Measurements from ENCODE around the gene TPRN.
A peak's percentile ranks its signal among the peaks of the same experiment; 100 is the strongest.

The TPRN gene

DNA sequence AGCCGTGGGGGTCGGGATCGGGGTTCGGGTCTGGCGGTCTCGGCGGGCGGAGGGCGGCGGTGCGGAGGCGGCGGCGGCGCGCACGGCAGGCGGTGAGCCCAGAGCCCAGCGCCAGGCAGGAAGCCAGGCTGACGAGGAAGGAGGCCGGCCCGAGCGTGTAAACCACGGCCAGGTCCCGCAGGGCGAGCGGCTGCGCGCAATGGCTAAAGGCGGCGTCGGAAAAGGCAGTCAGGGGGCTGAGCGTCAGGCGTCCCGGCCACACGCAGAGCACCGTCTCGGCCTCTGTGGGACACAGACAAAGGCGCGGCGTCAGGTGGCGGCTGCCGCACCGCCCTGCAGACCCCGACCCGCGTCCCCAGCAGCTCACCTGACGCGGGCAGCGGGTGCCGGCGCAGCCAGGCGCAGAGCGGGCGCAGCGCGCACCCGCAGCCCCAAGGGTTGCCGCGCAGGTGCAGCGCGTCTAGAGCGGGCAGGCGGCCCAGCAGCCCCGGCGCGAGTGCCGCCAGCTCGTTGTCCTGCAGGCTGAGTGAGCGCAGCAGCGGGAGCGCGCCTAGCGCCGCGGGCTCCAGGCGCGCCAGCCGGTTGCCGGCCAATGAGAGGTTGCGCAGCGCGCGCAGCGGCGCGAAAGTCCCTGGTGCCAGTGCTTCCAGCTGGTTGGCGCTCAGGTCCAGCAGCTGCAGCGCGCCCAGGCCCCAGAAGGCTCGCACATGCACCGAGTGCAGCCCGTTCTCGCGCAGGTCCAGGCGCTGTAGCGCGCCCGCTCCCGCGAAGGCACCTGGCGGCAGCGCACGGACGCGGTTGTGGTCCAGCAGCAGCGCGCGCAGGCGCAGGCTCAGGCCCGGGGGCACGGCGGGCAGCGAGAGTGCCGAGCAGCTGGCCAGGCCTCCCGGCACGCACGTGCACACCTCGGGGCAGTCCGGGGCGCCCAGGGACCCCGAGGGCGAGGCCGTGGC, 31.4 kb downstream of the TPRN start:
- ATAC-seq: peak; percentile 19
- Mint-ChIP-seq H3K4me3 (peak overlapping the region; percentile 72 to 77), H3K4me1 (peaks cover 17% of the 10 kb centered on the region), H3K27ac (no peak overlapping the region), H3K27me3 (peaks cover 84% of the 10 kb centered on the region), H3K9me3 (no peaks in the 10 kb centered on the region)
- DNase-seq: no peak

DNA sequence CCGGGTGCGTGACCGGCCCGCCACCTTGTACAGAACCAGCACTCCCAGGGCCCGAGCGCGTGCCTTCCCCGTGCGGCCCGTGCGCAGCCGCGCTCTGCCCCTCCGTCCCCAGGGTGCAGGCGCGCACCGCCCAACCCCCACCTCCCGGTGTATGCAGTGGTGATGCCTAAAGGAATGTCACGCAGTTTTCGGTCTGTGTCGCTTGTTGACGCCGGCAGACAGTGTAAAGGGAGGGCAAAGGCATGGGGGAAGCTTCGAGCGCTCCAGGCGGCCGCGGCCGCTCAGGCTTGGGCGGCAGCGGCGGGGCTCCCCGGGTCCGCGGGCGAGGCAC, 32.0 kb downstream of the TPRN start:
- H3K4me1 Mint-ChIP-seq: peaks cover 13% of the 10 kb centered on the region
- no peak overlapping the region for H3K27ac Mint-ChIP-seq
- peaks cover 85% of the 10 kb centered on the region for H3K27me3 Mint-ChIP-seq
- ATAC-seq: peak; percentile 24
- H3K9me3 Mint-ChIP-seq: no peaks in the 10 kb centered on the region
- peak overlapping the region in 1 of 2 donors; percentile 62 for H3K4me3 Mint-ChIP-seq
- DNase-seq: no peak

DNA sequence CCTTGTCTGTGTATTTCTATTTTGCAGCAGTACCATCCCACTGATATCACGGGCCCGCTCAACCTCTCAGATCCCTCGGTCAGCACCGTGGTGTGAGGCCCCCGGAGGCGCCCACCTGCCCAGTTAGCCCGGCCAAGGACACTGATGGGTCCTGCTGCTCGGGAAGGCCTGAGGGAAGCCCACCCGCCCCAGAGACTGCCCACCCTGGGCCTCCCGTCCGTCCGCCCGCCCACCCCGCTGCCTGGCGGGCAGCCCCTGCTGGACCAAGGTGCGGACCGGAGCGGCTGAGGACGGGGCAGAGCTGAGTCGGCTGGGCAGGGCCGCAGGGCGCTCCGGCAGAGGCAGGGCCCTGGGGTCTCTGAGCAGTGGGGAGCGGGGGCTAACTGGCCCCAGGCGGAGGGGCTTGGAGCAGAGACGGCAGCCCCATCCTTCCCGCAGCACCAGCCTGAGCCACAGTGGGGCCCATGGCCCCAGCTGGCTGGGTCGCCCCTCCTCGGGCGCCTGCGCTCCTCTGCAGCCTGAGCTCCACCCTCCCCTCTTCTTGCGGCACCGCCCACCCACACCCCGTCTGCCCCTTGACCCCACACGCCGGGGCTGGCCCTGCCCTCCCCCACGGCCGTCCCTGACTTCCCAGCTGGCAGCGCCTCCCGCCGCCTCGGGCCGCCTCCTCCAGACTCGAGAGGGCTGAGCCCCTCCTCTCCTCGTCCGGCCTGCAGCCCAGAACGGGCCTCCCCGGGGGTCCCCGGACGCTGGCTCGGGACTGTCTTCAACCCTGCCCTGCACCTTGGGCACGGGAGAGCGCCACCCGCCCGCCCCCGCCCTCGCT, 32.6 kb downstream of the TPRN start:
- peaks cover 7% of the 10 kb centered on the region for H3K4me1 Mint-ChIP-seq
- H3K27me3 Mint-ChIP-seq: peaks cover 85% of the 10 kb centered on the region
- DNase-seq (no peak), ATAC-seq (peak; percentile 7)
- H3K27ac Mint-ChIP-seq: no peak overlapping the region
- peak overlapping the region in 1 of 2 donors; percentile 31 for H3K4me3 Mint-ChIP-seq
- H3K9me3 Mint-ChIP-seq: no peaks in the 10 kb centered on the region

DNA sequence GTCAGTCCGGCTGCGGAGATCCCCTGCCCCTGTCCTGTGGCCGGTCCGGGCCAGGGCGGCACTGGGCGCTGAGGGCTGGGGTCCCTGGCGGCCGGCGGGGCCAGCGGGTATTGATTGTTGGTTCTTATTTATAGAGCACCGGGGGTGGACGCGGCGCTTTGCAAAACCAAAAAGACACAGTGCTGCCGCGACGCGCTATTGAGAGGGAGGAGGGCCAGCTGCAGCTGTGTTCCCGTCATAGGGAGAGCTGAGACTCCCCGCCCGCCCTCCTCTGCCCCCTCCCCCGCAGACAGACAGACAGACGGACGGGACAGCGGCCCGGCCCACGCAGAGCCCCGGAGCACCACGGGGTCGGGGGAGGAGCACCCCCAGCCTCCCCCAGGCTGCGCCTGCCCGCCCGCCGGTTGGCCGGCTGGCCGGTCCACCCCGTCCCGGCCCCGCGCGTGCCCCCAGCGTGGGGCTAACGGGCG, 33.2 kb downstream of the TPRN start:
- no peak for DNase-seq
- no peak for ATAC-seq

DNA sequence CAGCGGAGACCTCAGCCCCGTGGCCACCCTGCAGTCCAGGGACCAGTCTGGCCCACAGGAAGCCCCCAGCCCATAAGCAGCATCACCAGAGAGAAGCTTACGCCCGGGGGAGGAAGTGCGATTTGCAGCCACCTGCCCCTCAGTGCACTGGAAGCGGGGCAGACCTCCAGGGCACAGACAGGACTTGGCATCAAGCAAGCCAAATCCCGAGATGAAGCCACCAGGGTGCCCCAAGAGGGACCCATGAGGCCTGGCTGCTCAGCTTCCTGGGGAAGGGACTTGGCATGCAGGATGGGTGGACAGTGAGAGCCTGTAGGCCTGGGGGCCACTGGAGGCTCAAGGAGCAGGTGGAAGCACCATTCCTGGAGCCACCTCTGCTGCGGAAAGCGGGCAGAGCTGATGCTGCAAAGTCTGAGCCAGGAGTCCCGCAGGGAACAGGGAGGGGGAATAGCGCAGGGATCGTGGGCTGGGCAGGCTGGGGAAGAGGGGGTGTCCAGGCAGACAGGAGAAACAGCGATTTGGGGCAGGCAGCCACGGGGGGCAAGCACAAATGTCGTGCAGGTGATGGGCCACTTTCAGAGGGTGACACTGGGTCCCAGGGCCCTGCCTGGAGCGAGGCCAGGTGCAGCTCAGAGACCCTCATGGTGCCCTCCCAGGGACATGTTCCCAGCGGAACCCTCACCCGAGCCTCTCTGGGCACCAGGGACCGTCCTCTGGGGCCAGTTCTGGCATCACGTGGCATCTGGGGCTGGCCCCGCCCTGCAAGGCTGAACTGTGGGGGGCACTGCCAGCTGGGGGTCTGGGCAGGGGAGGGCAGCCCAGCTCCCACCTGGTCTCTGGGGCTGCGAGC, 33.9 kb downstream of the TPRN start:
- H3K9me3 Mint-ChIP-seq: no peaks in the 10 kb centered on the region
- peaks cover 80% of the 10 kb centered on the region for H3K27me3 Mint-ChIP-seq
- no peak for ATAC-seq
- H3K4me3 Mint-ChIP-seq: no peak overlapping the region
- H3K27ac Mint-ChIP-seq: no peak overlapping the region
- peaks cover 11% of the 10 kb centered on the region for H3K4me1 Mint-ChIP-seq
- no peak for DNase-seq

More for the DNA sequence above, 33.2 kb downstream of the TPRN start:
- H3K27ac Mint-ChIP-seq: no peak overlapping the region
- no peaks in the 10 kb centered on the region for H3K9me3 Mint-ChIP-seq
- no peak overlapping the region for H3K4me3 Mint-ChIP-seq
- peaks cover 7% of the 10 kb centered on the region for H3K4me1 Mint-ChIP-seq
- peaks cover 84% of the 10 kb centered on the region for H3K27me3 Mint-ChIP-seq

DNA sequence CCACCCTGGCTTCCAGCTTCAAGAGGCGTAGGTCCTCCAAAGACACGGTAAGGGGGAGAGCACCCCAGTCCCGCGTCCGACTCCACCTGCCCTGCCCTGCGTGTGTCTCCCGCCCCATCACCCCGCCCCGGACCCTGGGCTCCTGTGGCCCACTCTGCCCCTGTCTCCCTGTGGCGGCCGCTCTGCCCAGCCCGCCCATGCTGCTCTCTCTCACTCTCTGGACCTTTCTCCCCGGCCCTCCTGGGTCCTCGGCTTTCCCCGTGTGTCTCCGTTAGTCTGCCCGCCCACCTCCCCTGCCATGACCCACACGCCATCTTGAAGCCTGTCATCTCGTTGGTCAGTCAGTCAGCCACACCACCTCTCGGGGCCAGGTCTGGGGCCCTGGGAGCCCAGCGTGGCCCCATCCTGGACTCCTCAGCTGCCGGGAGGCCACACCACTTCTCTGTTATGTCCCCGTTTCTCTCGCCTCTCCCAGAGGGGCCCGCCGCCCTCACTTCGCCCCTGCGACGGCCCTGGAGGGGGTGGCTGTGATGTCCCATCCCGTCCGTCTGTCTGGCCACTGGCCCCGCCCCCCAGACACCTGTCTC, 35.2 kb downstream of the TPRN start:
- Mint-ChIP-seq H3K27ac (no peak overlapping the region), H3K4me1 (peaks cover 13% of the 10 kb centered on the region), H3K4me3 (no peak overlapping the region), H3K9me3 (no peaks in the 10 kb centered on the region), H3K27me3 (peaks cover 80% of the 10 kb centered on the region)
- ATAC-seq: no peak
- no peak for DNase-seq

DNA sequence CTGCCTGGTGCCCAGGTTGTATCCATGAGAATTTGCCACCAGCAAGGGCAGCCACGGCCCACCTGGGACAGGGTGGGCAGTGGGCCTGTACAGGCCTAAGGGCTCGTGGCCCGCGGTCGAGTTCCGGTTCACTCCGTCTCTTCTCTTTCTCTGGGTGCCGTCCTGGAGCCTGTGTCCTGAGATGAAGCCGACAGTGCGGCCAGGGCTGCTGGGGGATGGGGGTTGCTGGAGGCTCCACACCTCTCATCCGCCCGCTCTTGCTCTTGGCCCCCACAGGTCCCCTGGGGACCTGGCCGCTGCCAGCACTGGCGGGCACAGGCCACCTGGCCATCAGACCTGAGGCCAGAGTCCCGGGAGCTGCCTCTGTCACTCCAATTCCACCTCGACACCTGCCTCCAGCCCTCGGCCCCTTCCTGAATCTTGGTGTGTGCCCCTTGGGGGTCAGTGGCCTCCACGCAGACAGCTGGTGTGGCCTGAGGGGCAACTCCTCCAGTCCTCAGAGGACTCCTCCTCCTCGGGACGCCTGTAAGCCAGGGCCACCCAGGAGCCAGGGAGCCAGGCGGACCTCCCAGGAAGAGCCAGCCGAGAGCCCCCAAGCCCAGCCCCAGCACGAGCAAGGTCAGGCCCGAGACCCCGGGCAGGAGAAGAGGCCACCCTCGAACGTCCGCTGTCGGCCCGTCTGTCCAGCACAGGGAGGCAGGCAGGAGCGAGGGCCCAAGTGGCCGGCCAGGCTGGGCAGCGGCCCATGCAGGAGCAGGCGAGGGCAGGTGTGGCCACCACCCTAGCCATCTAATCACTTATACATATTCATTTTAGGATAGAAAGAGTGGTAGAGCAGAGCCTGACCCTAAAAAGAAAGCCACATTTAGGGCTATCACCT, 35.9 kb downstream of the TPRN start:
- Mint-ChIP-seq H3K4me3 (no peak overlapping the region), H3K27ac (no peak overlapping the region), H3K4me1 (peaks cover 13% of the 10 kb centered on the region), H3K9me3 (no peaks in the 10 kb centered on the region), H3K27me3 (peaks cover 81% of the 10 kb centered on the region)
- no peak for ATAC-seq
- no peak for DNase-seq

DNA sequence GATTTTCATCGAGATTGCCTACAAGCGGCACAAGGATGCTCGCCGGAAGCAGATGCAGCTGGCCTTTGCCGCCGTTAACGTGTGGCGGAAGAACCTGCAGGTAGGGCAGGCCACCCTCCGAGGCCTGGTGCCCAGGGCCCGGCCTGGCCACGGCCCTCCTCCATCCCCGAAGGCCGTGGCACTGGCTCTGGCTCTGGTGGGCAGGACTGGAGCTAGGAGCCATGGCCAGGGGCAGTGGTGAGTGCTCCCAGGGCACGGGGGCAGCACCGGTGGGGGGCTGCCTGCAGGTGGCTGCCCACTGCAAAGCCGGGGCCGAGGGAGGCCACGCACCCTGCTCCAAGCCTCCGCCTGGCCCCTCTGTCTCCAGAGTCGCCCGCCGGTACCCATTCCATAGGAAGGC, 36.7 kb downstream of the TPRN start:
- no peak for DNase-seq
- Mint-ChIP-seq H3K4me3 (peak overlapping the region in 1 of 2 donors; percentile 36), H3K9me3 (no peaks in the 10 kb centered on the region), H3K27me3 (peaks cover 83% of the 10 kb centered on the region), H3K27ac (no peak overlapping the region), H3K4me1 (peaks cover 18% of the 10 kb centered on the region)
- no peak for ATAC-seq

DNA sequence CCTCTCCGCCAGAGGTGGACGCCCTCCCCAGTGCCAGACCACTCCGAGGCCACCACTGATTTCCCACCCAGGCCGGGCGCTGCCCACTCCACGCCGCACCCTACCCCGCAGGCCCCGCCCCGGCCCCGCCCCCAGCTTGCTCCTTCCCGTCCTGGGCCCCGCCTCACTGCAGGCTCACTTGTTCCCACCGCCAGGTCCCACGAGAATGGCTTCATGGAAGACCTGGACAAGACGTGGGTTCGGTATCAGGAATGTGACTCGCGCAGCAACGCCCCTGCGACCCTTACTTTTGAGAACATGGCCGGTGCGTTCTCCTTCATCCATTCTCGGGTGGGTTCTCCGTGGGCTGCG, 37.2 kb downstream of the TPRN start:
- DNase-seq (no peak), ATAC-seq (no peak)
- H3K4me1 Mint-ChIP-seq: peaks cover 19% of the 10 kb centered on the region
- H3K4me3 Mint-ChIP-seq: peak overlapping the region; percentile 19 to 36
- peaks cover 83% of the 10 kb centered on the region for H3K27me3 Mint-ChIP-seq
- H3K9me3 Mint-ChIP-seq: no peaks in the 10 kb centered on the region
- H3K27ac Mint-ChIP-seq: no peak overlapping the region

DNA sequence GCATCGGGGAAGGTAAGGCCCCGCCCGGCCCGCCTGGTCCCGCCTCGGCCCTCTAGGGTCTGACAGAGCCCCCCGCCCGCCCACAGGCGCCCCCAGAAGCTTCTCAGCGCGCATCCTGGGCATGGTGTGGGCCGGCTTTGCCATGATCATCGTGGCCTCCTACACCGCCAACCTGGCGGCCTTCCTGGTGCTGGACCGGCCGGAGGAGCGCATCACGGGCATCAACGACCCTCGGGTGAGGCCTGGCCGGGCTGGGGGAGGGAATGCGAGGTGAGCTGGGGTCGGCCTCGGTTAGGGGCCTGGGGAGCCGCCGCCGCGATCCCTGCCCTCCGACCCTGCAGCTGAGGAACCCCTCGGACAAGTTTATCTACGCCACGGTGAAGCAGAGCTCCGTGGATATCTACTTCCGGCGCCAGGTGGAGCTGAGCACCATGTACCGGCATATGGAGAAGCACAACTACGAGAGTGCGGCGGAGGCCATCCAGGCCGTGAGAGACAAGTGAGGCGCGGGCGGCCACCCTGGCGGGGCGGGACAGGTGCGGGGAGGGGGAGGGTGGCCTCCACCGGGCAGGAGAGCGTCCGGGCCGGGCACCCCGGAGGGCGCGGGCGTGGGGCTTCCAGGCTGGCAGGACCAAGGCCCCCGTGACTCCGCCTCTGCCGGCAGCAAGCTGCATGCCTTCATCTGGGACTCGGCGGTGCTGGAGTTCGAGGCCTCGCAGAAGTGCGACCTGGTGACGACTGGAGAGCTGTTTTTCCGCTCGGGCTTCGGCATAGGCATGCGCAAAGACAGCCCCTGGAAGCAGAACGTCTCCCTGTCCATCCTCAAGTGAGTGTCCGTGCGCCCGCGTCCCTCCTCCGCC, 37.8 kb downstream of the TPRN start:
- peaks cover 25% of the 10 kb centered on the region for H3K4me1 Mint-ChIP-seq
- no peaks in the 10 kb centered on the region for H3K9me3 Mint-ChIP-seq
- ATAC-seq (no peak), DNase-seq (no peak)
- H3K27ac Mint-ChIP-seq: no peak overlapping the region
- H3K27me3 Mint-ChIP-seq: peaks cover 87% of the 10 kb centered on the region
- peak overlapping the region in 1 of 2 donors; percentile 36 for H3K4me3 Mint-ChIP-seq

DNA sequence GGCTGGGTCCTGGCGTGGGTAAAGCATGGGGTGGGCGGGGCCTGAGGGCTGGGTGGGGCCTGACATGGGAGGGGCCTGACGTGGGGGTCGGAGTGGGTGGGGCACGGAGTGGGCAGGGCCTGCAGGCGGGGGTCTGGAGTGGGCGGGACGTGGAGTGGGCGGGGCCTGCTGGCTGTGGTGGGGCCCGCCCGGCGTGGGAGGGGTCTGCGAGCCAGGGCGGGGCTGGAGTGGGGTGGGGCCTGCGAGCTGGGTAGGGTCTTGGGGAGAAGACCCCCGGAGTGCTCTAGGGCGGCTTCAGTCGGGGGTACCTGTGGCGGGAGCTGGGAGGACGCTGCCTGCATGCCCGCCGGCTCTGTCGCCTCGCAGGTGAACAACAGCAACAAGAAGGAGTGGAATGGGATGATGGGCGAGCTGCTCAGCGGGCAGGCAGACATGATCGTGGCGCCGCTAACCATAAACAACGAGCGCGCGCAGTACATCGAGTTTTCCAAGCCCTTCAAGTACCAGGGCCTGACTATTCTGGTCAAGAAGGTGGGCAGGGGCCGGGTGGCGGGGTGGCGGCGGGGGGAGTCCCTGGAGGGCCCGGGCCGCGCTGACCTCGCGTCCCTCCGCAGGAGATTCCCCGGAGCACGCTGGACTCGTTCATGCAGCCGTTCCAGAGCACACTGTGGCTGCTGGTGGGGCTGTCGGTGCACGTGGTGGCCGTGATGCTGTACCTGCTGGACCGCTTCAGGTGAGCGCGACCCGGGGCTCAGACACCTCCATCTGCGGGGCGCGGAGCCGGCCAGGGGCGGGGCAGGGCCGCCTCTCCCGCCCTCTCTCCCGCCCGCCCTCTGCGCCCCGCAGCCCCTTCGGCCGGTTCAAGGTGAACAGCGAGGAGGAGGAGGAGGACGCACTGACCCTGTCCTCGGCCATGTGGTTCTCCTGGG, 38.7 kb downstream of the TPRN start:
- Mint-ChIP-seq H3K27me3 (peaks cover 93% of the 10 kb centered on the region), H3K4me3 (peak overlapping the region; percentile 33 to 35), H3K27ac (no peak overlapping the region), H3K4me1 (peaks cover 33% of the 10 kb centered on the region), H3K9me3 (no peaks in the 10 kb centered on the region)
- DNase-seq (no peak), ATAC-seq (no peak)

DNA sequence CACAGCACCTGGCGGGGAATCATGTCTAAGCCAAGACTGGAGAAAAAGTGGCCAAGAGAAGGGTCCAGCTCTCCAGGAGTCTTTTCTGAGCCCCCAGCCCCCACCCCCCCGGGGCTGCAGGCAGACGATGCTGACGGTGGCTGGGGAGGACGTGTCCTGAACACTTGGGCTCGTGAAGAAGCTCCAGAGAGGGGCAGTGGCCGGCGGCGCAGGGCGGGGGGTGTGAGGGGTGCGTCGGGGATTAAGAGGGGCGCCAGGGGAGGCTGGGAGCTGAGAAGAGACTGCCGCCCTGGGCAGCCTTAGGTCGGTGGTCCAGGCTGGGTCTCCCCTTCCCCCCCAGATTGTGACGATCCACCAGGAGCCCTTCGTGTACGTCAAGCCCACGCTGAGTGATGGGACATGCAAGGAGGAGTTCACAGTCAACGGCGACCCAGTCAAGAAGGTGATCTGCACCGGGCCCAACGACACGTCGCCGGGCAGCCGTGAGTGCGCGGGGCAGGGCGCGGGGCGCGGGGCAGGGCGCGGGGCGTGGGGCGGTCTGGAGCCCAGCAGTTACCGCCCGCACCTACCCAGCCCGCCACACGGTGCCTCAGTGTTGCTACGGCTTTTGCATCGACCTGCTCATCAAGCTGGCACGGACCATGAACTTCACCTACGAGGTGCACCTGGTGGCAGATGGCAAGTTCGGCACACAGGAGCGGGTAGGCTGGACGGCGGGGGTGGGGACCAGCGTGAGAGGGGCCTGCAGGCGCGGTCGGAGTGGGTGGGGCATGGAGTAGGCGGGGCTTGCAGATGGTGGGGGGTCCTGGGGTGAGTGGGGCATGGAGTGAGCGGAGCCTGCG, 39.6 kb downstream of the TPRN start:
- ATAC-seq (no peak), DNase-seq (no peak)
- Mint-ChIP-seq H3K9me3 (no peaks in the 10 kb centered on the region), H3K27ac (no peak overlapping the region), H3K4me1 (peaks cover 41% of the 10 kb centered on the region), H3K27me3 (peaks cover 93% of the 10 kb centered on the region), H3K4me3 (no peak overlapping the region)

Measured in stimulated activated naive CD8-positive, alpha-beta T cell treated with anti-CD3 and anti-CD28 coated beads, Interleukin-15, amount 100 ng/mL, for 72 hours (primary cell).